GM15510 (cell line): ENCODE data around the gene TEX12.

Experiments used
- POLR2A ChIP-seq: IDR thresholded peaks from 3 replicates; pipeline ENCODE4 v1.6.1; 2011; ENCODE audit warnings: borderline replicate concordance; ENCODE audit not compliant: insufficient read length; ENCODE audit errors: extremely low read depth

Gene TEX12

GRCh38 chr11:112219476-112220232, 52.5 kb downstream of the TEX12 start:
- TF ChIP-seq POLR2A = no peak

- TF ChIP-seq POLR2A = no peak
Observed at GRCh38 chr11:112221274-112221835, 54.2 kb downstream of the TEX12 start.
